HepG2 (cell line): ENCODE results near the gene PLCG1. TPM values are rescaled to one million over a fixed set of nuclear protein-coding genes. Genes with fewer than 3 reads are reported as not detected.

Source experiments
- AGO1 ChIP-seq: fragments of 200-400 bp; formaldehyde crosslinking; IDR thresholded peaks from 2 replicates; pipeline ENCODE4 v1.6.1; 2017; ENCODE audit warnings: mild to moderate bottlenecking, low read depth, low read length, moderate library complexity; ENCODE audit not compliant: poor library complexity, severe bottlenecking
- CC2D1A ChIP-seq: sonication (generic); formaldehyde crosslinking; IDR thresholded peaks from 2 replicates; pipeline ENCODE4 v1.8.1; 2023; ENCODE audit warnings: mild to moderate bottlenecking, missing genetic modification reagents
- CREM ChIP-seq, 2 experiments: sonication (generic) in 1 of 2; formaldehyde crosslinking in 1 of 2; IDR thresholded peaks; 2 replicates each; pipeline versions ENCODE4 v1.4.0 to v1.6.1; 2016 to 2020; ENCODE audit warnings: antibody characterized with exemption in 1 of 2, mild to moderate bottlenecking in 1 of 2, missing genetic modification reagents in 1 of 2
- GFI1 ChIP-seq: sonication (generic); formaldehyde crosslinking; IDR thresholded peaks from 2 replicates; pipeline ENCODE4 v1.5.0; 2020; ENCODE audit warnings: missing genetic modification reagents, mild to moderate bottlenecking, borderline replicate concordance
- PBX3 ChIP-seq: sonication (generic); formaldehyde crosslinking; IDR thresholded peaks from 2 replicates; pipeline ENCODE4 v1.8.1; 2023; ENCODE audit warnings: missing genetic modification reagents, inconsistent platforms, borderline replicate concordance
- RFX5 ChIP-seq: IDR thresholded peaks from 2 replicates; pipeline ENCODE4 v1.6.1; 2011; ENCODE audit warnings: low read depth, low read length, improper control_type of control experiment
- SATB2 ChIP-seq: sonication (generic); formaldehyde crosslinking; IDR thresholded peaks from 2 replicates; pipeline ENCODE4 v1.5.0; 2020; ENCODE audit warnings: missing genetic modification reagents
- STAT5B ChIP-seq: sonication (generic); formaldehyde crosslinking; IDR thresholded peaks from 2 replicates; pipeline ENCODE4 v1.4.0; 2020; ENCODE audit warnings: missing genetic modification reagents
- TARDBP ChIP-seq: sonication (generic); formaldehyde crosslinking; IDR thresholded peaks from 2 replicates; pipeline ENCODE4 v1.8.0; 2022; ENCODE audit warnings: mild to moderate bottlenecking, missing genetic modification reagents
- ZNF138 ChIP-seq: sonication (generic); formaldehyde crosslinking; IDR thresholded peaks from 2 replicates; pipeline ENCODE4 v1.5.0; 2020; ENCODE audit warnings: mild to moderate bottlenecking, low read depth, missing genetic modification reagents
- ZNF207 ChIP-seq: fragments of 450-650 bp; IDR thresholded peaks from 2 replicates; pipeline ENCODE4 v1.6.1; 2016; ENCODE audit warnings: antibody characterized with exemption, borderline replicate concordance
- ZNF512B ChIP-seq: sonication (generic); formaldehyde crosslinking; IDR thresholded peaks from 2 replicates; pipeline ENCODE4 v1.5.1; 2020; ENCODE audit warnings: missing genetic modification reagents, mild to moderate bottlenecking, borderline replicate concordance
- ZNF513 ChIP-seq: sonication (generic); formaldehyde crosslinking; conservative IDR thresholded peaks from 2 replicates; pipeline ENCODE4 v1.5.0; 2020; ENCODE audit warnings: missing genetic modification reagents
- ZNF589 ChIP-seq: sonication (generic); formaldehyde crosslinking; conservative IDR thresholded peaks from 2 replicates; pipeline ENCODE4 v1.8.0; 2022; ENCODE audit warnings: mild to moderate bottlenecking, moderate library complexity, missing genetic modification reagents
- ZNF639 ChIP-seq: conservative IDR thresholded peaks from 2 replicates; pipeline ENCODE4 v1.6.1; 2018; ENCODE audit warnings: missing genetic modification reagents
- ZNF644 ChIP-seq: IDR thresholded peaks from 2 replicates; pipeline ENCODE4 v1.6.1; 2016; ENCODE audit warnings: low read depth
- ZNF878 ChIP-seq: sonication (generic); formaldehyde crosslinking; IDR thresholded peaks from 2 replicates; pipeline ENCODE4 v1.8.1; 2023; ENCODE audit warnings: mild to moderate bottlenecking, missing genetic modification reagents, moderate library complexity
- polyA plus RNA-seq, 8 experiments: library from polyadenylated mRNA; depleted of rRNA in 3 of 8; stranded (reverse) in 7 of 8; unstranded in 1 of 8; fragments of >200 nt; fragmentation: Illumina TruSeq in 4 of 8; extraction: Trizol in 4 of 8; gene quantifications; 2 replicates each; pipeline versions ENCODE4 v1.2.1 to v1.2.3, GENCODE V29; 2011 to 2016; ENCODE audit warnings: low read depth in 4 of 8, missing spikeins in 1 of 8, mixed read lengths in 1 of 8; ENCODE audit not compliant: insufficient read depth in 1 of 8
- total RNA-seq, 5 experiments: library from RNA; depleted of rRNA; stranded (reverse); fragments of >200 nt; fragmentation: Illumina TruSeq; extraction: Trizol; gene quantifications; 2 replicates each; pipeline ENCODE4 v1.2.3, GENCODE V29; 2016; ENCODE audit warnings: low read depth in 1 of 5

Gene PLCG1
- total and polyA plus RNA-seq, 2 of the 13 experiments (the other 11 are each of a cell fraction or from before 2014, with no cell fraction given) = 85.3 to 158 TPM

GRCh38 chr20:41136680-41137613 is at the start of gene PLCG1 (continued):
- TF ChIP-seq ZNF512B (no peak), ZNF878 (CRISPR knock-in tag) (no peak), TARDBP (CRISPR knock-in tag) (peak; percentile 83; the same call in 1 of the 2 replicates), ZNF589 (no peak; the same call in 1 of the 2 replicates), ZNF207 (no peak), CREM (IDR thresholded peaks at IDR 0.05) (no peak), CREM (CRISPR knock-in tag; IDR thresholded peaks at IDR 0.05) (no peak), RFX5 (0 out of 2 replicates have a peak, but pooled peaks have one; percentile 3), STAT5B (CRISPR knock-in tag) (no peak), AGO1 (no peak), ZNF138 (peak; percentile 74), PBX3 (peak; percentile 96), SATB2 (CRISPR knock-in tag) (0 out of 2 replicates have a peak, but pooled peaks have one; percentile 79), ZNF644 (CRISPR knock-in tag) (no peak), GFI1 (CRISPR knock-in tag) (peak; percentile 79; the same call in 1 of the 2 replicates), ZNF513 (CRISPR knock-in tag) (no peak), ZNF639 (CRISPR knock-in tag) (no peak; the same call in 1 of the 2 replicates), CC2D1A (CRISPR knock-in tag) (no peak)
